Gastrocnemius medialis (tissue), 4 donors: ENCODE results near the gene CHID1. TPM values are rescaled to one million over a fixed set of nuclear protein-coding genes. Genes with fewer than 3 reads are reported as not detected.

ENCODE experiments used
- ATAC-seq, 2 donors: fragments of 150-250 bp; one replicate each; pipeline ENCODE4 v1.9.1; 2016
- DNase-seq, 2 donors: peaks; one replicate each; pipeline ENCODE4 v3.0.0-alpha.2; 2019
- H3K27ac ChIP-seq, 4 donors: fragments of 200-600 bp; sonication (generic); 1 replicate in 1 of 4; 2 replicates in 3 of 4; pipeline ENCODE4 v1.5.1; 2016 to 2018; ENCODE audit warnings: mild to moderate bottlenecking in 2 of 4, moderate library complexity in 1 of 4
- H3K27me3 ChIP-seq, 3 donors: fragments of 200-600 bp; sonication (generic) in 2 of 3; 1 replicate in 1 of 3; 2 replicates in 2 of 3; pipeline versions ENCODE4 v1.5.1 to v1.6.0; 2016 to 2019; ENCODE audit warnings: mild to moderate bottlenecking in 1 of 3, moderate library complexity in 1 of 3
- H3K36me3 ChIP-seq, 2 donors: fragments of 200-600 bp; sonication (generic) in 1 of 2; one replicate each; pipeline ENCODE4 v1.5.1; 2017 to 2018
- H3K4me1 ChIP-seq, 2 donors: fragments of 200-600 bp; sonication (generic) in 1 of 2; one replicate each; pipeline ENCODE4 v1.5.1; 2016 to 2017; ENCODE audit warnings: mild to moderate bottlenecking in 2 of 2
- H3K4me3 ChIP-seq, 4 donors: fragments of 200-600 bp; sonication (generic) in 3 of 4; 1 replicate in 1 of 4; 2 replicates in 3 of 4; pipeline ENCODE4 v1.5.1; 2016 to 2019; ENCODE audit warnings: mild to moderate bottlenecking in 2 of 4
- H3K9me3 ChIP-seq, 3 donors: fragments of 200-600 bp; sonication (generic) in 2 of 3; 1 replicate in 1 of 3; 2 replicates in 2 of 3; pipeline ENCODE4 v1.5.1; 2016 to 2019
- CTCF ChIP-seq, 5 experiments: fragments of 450-650 bp in 3 of 5; fragments of 200-600 bp in 2 of 5; sonication (generic) in 2 of 5; IDR thresholded peaks in 4 of 5; conservative IDR thresholded peaks in 1 of 5; 1 replicate in 4 of 5; 2 replicates in 1 of 5; pipeline ENCODE4 v1.5.1; 2016 to 2019; ENCODE audit warnings: antibody characterized with exemption in 5 of 5, mild to moderate bottlenecking in 3 of 5, moderate library complexity in 3 of 5
- POLR2A ChIP-seq, 2 donors: fragments of 450-650 bp; IDR thresholded peaks; one replicate each; pipeline ENCODE4 v1.6.1; 2017; ENCODE audit warnings: antibody characterized with exemption in 2 of 2, mild to moderate bottlenecking in 2 of 2, moderate library complexity in 2 of 2
- in situ Hi-C, 4 donors: fragments of 200-750 bp; cut with MboI; loops; one replicate each; pipeline versions ENCODE4 v1.15.0 to v1.8.0; 2017; ENCODE audit warnings: low sequenced_read_pairs in 4 of 4
- intact Hi-C: fragments of 100-400 bp; cut with DNase I; formaldehyde crosslinking; loops from one replicate; pipeline ENCODE4 v1.15.1; 2023; ENCODE audit warnings: low total_unique reads
- total RNA-seq, 4 donors: library from RNA; depleted of rRNA; stranded (reverse); fragments of >200 nt; gene quantifications; one replicate each; pipeline versions ENCODE4 v1.1.0 to v1.2.3, GENCODE V29; 2016

CHID1 gene
- total RNA-seq, 4 donors from 2014 or later: 23.3 to 43.2 (median 33.1) TPM

GRCh38 chr11:923691-924405 is 13.2 kb upstream of the CHID1 start:
- ATAC-seq: no peak
- intact Hi-C loops: no loop called here
- DNase-seq: no peak

GRCh38 chr11:921921-922678 is 11.5 kb upstream of the CHID1 start:
- Histone ChIP-seq H3K27me3 (no peaks in the 10 kb centered on the region), H3K4me3 (no peak overlapping the region), H3K36me3 (no peaks in the 10 kb centered on the region), H3K27ac (no peak overlapping the region), H3K9me3 (no peaks in the 10 kb centered on the region), H3K4me1 (peaks cover 0 to 6% of the 10 kb centered on the region in 2 donors)
- in situ Hi-C loops: no loop called here
- TF ChIP-seq CTCF (IDR thresholded peaks at IDR 0.05 in 4 of 5, conservative IDR thresholded peaks at IDR 0.05 in 1 of 5) (no peak), POLR2A (IDR thresholded peaks at IDR 0.05) (no peak)
- DNase-seq (no peak), ATAC-seq (no peak)
- intact Hi-C loops: no loop called here

More at GRCh38 chr11:923691-924405, 13.2 kb upstream of the CHID1 start:
- H3K4me1 ChIP-seq: peaks cover 8 to 14% of the 10 kb centered on the region in 2 donors
- no peak overlapping the region for H3K4me3 ChIP-seq
- no peaks in the 10 kb centered on the region for H3K27me3 ChIP-seq
- in situ Hi-C loops: no loop called here
- H3K36me3 ChIP-seq: no peaks in the 10 kb centered on the region
- TF ChIP-seq CTCF (IDR thresholded peaks at IDR 0.05 in 4 of 5, conservative IDR thresholded peaks at IDR 0.05 in 1 of 5): no peak
- TF ChIP-seq POLR2A (IDR thresholded peaks at IDR 0.05): no peak
- H3K27ac ChIP-seq: peak overlapping the region in 1 of 4 donors; percentile 75
- no peaks in the 10 kb centered on the region for H3K9me3 ChIP-seq

- DNase-seq (no peak), ATAC-seq (no peak)
- no peak overlapping the region for H3K4me3 ChIP-seq
- H3K4me1 ChIP-seq: no peaks in the 10 kb centered on the region
- TF ChIP-seq CTCF (IDR thresholded peaks at IDR 0.05 in 4 of 5, conservative IDR thresholded peaks at IDR 0.05 in 1 of 5) (no peak), POLR2A (IDR thresholded peaks at IDR 0.05) (no peak)
- H3K27ac ChIP-seq: no peak overlapping the region
- in situ Hi-C loops: no loop called here
- H3K9me3 ChIP-seq: no peaks in the 10 kb centered on the region
- intact Hi-C loops: no loop called here
- no peaks in the 10 kb centered on the region for H3K27me3 ChIP-seq
- no peaks in the 10 kb centered on the region for H3K36me3 ChIP-seq
Measured at GRCh38 chr11:917426-917825, 6.8 kb upstream of the CHID1 start.

- no peaks in the 10 kb centered on the region for H3K9me3 ChIP-seq
- in situ Hi-C loops (no loop called here), intact Hi-C loops (loop anchor here (5.0 kb wide), 1 partner anchor 73 kb away; the partner anchor contains the start of genes POLR2L and TSPAN4)
- TF ChIP-seq CTCF (IDR thresholded peaks at IDR 0.05 in 4 of 5, conservative IDR thresholded peaks at IDR 0.05 in 1 of 5): no peak
- TF ChIP-seq POLR2A (IDR thresholded peaks at IDR 0.05): no peak
- no peak for ATAC-seq
- H3K27ac ChIP-seq: no peak overlapping the region
- H3K27me3 ChIP-seq: no peaks in the 10 kb centered on the region
- H3K4me1 ChIP-seq: peaks cover 5 to 6% of the 10 kb centered on the region in 2 donors
- no peaks in the 10 kb centered on the region for H3K36me3 ChIP-seq
- no peak overlapping the region for H3K4me3 ChIP-seq
- DNase-seq: peak; percentile 45 to 58
Measured at GRCh38 chr11:914747-915501, 4.3 kb upstream of the CHID1 start.
